Stimulated activated naive CD8-positive, alpha-beta T cell treated with anti-CD3 and anti-CD28 coated beads, Interleukin-15, Interleukin-2, amounts not matched to agents 100 ng/mL and 50 ng/mL, for 24 hours (primary cell): ENCODE results near the gene MCU.
"Not testable (repeated sequence)": the region's sequence is repeated elsewhere in the genome, so short reads cannot be mapped to it uniquely, and the experiment has no call there.

Experiments used
- H3K27ac Mint-ChIP-seq: one replicate; pipeline ENCODE4 v1.8.0; 2021; ENCODE audit warnings: mild to moderate bottlenecking, mixed read lengths
- H3K27me3 Mint-ChIP-seq: one replicate; pipeline ENCODE4 v1.8.0; 2021; ENCODE audit warnings: mixed read lengths
- H3K36me3 Mint-ChIP-seq: one replicate; pipeline ENCODE4 v1.8.0; 2021; ENCODE audit warnings: low read depth, mixed read lengths
- H3K4me1 Mint-ChIP-seq: one replicate; pipeline ENCODE4 v1.8.0; 2021; ENCODE audit warnings: low read depth, mixed read lengths
- H3K4me3 Mint-ChIP-seq: one replicate; pipeline ENCODE4 v1.8.0; 2021; ENCODE audit warnings: mild to moderate bottlenecking, mixed read lengths
- H3K9me3 Mint-ChIP-seq: one replicate; pipeline ENCODE4 v1.8.0; 2021; ENCODE audit warnings: mixed read lengths

MCU gene

GRCh38 chr10:72694476-72695369 lies 2.8 kb downstream of the MCU start:
- H3K9me3 Mint-ChIP-seq, result no peaks in the 10 kb centered on the region
- H3K4me3 Mint-ChIP-seq, result no peak overlapping the region
- H3K36me3 Mint-ChIP-seq, result no peaks in the 10 kb centered on the region
- no peak overlapping the region for H3K27ac Mint-ChIP-seq
- no peaks in the 10 kb centered on the region for H3K27me3 Mint-ChIP-seq
- peaks cover 39% of the 10 kb centered on the region for H3K4me1 Mint-ChIP-seq

- H3K4me1 Mint-ChIP-seq, result peaks cover 34% of the 10 kb centered on the region
- no peak overlapping the region for H3K27ac Mint-ChIP-seq
- no peaks in the 10 kb centered on the region for H3K36me3 Mint-ChIP-seq
- H3K9me3 Mint-ChIP-seq, result no peaks in the 10 kb centered on the region
- H3K27me3 Mint-ChIP-seq, result no peaks in the 10 kb centered on the region
- no peak overlapping the region for H3K4me3 Mint-ChIP-seq
These were observed 3.6 kb downstream of the MCU start for GRCh38 chr10:72695496-72695895.

- H3K27ac Mint-ChIP-seq, result no peak overlapping the region
- H3K4me3 Mint-ChIP-seq, result no peak overlapping the region
- H3K36me3 Mint-ChIP-seq, result no peaks in the 10 kb centered on the region
- H3K9me3 Mint-ChIP-seq, result no peaks in the 10 kb centered on the region
- H3K27me3 Mint-ChIP-seq, result no peaks in the 10 kb centered on the region
- H3K4me1 Mint-ChIP-seq, result peaks cover 33% of the 10 kb centered on the region
These were observed 5.8 kb downstream of the MCU start for GRCh38 chr10:72697716-72698115.

- not testable (repeated sequence) for H3K4me3 Mint-ChIP-seq, H3K27ac Mint-ChIP-seq, H3K27me3 Mint-ChIP-seq, H3K36me3 Mint-ChIP-seq, H3K9me3 Mint-ChIP-seq
- peaks cover 20% of the 10 kb centered on the region for H3K4me1 Mint-ChIP-seq
These were observed 10.5 kb downstream of the MCU start for GRCh38 chr10:72702465-72702864.

- no peaks in the 10 kb centered on the region for H3K9me3 Mint-ChIP-seq
- H3K4me3 Mint-ChIP-seq, result no peak overlapping the region
- no peaks in the 10 kb centered on the region for H3K36me3 Mint-ChIP-seq
- H3K4me1 Mint-ChIP-seq, result peaks cover 20% of the 10 kb centered on the region
- H3K27me3 Mint-ChIP-seq, result no peaks in the 10 kb centered on the region
- no peak overlapping the region for H3K27ac Mint-ChIP-seq
These were observed 11.1 kb downstream of the MCU start for GRCh38 chr10:72702868-72703581.

GRCh38 chr10:72704117-72704516 lies 12.2 kb downstream of the MCU start:
- no peak overlapping the region for H3K27ac Mint-ChIP-seq
- peaks cover 20% of the 10 kb centered on the region for H3K4me1 Mint-ChIP-seq

GRCh38 chr10:72709041-72709440 lies 17.1 kb downstream of the MCU start:
- Mint-ChIP-seq H3K4me3 (no peak overlapping the region), H3K36me3 (peaks cover 11% of the 10 kb centered on the region), H3K4me1 (peaks cover under 1% of the 10 kb centered on the region), H3K27me3 (no peaks in the 10 kb centered on the region), H3K27ac (no peak overlapping the region), H3K9me3 (no peaks in the 10 kb centered on the region)

More at GRCh38 chr10:72704117-72704516, 12.2 kb downstream of the MCU start:
- Mint-ChIP-seq H3K4me3 (no peak overlapping the region), H3K36me3 (no peaks in the 10 kb centered on the region), H3K9me3 (no peaks in the 10 kb centered on the region), H3K27me3 (no peaks in the 10 kb centered on the region)

- Mint-ChIP-seq H3K36me3 (peaks cover 20% of the 10 kb centered on the region), H3K27ac (no peak overlapping the region), H3K27me3 (no peaks in the 10 kb centered on the region), H3K4me3 (no peak overlapping the region), H3K4me1 (no peaks in the 10 kb centered on the region), H3K9me3 (no peaks in the 10 kb centered on the region)
These were observed 20.2 kb downstream of the MCU start for GRCh38 chr10:72712136-72712535.

- no peak overlapping the region for H3K27ac Mint-ChIP-seq
- H3K4me3 Mint-ChIP-seq, result no peak overlapping the region
- no peaks in the 10 kb centered on the region for H3K4me1 Mint-ChIP-seq
- no peaks in the 10 kb centered on the region for H3K27me3 Mint-ChIP-seq
- H3K9me3 Mint-ChIP-seq, result no peaks in the 10 kb centered on the region
- H3K36me3 Mint-ChIP-seq, result peaks cover 24% of the 10 kb centered on the region
These were observed 28.1 kb downstream of the MCU start for GRCh38 chr10:72719941-72720592.

GRCh38 chr10:72720814-72721660 lies 29.1 kb downstream of the MCU start:
- H3K4me1 Mint-ChIP-seq, result no peaks in the 10 kb centered on the region
- no peaks in the 10 kb centered on the region for H3K9me3 Mint-ChIP-seq
- H3K27ac Mint-ChIP-seq, result no peak overlapping the region
- no peaks in the 10 kb centered on the region for H3K27me3 Mint-ChIP-seq
- no peak overlapping the region for H3K4me3 Mint-ChIP-seq
- H3K36me3 Mint-ChIP-seq, result peaks cover 15% of the 10 kb centered on the region

GRCh38 chr10:72727130-72727529 lies 35.2 kb downstream of the MCU start:
- Mint-ChIP-seq H3K27ac (no peak overlapping the region), H3K4me3 (no peak overlapping the region), H3K4me1 (peaks cover 19% of the 10 kb centered on the region), H3K9me3 (no peaks in the 10 kb centered on the region), H3K36me3 (no peaks in the 10 kb centered on the region), H3K27me3 (no peaks in the 10 kb centered on the region)

GRCh38 chr10:72728462-72728861 lies 36.5 kb downstream of the MCU start:
- Mint-ChIP-seq H3K4me3 (no peak overlapping the region), H3K27me3 (no peaks in the 10 kb centered on the region), H3K27ac (peak overlapping the region; percentile 42), H3K9me3 (no peaks in the 10 kb centered on the region), H3K4me1 (peaks cover 19% of the 10 kb centered on the region), H3K36me3 (no peaks in the 10 kb centered on the region)

- no peaks in the 10 kb centered on the region for H3K36me3 Mint-ChIP-seq
- no peak overlapping the region for H3K27ac Mint-ChIP-seq
- H3K4me1 Mint-ChIP-seq, result peaks cover 19% of the 10 kb centered on the region
- no peaks in the 10 kb centered on the region for H3K9me3 Mint-ChIP-seq
- H3K27me3 Mint-ChIP-seq, result no peaks in the 10 kb centered on the region
- H3K4me3 Mint-ChIP-seq, result no peak overlapping the region
These were observed 37.6 kb downstream of the MCU start for GRCh38 chr10:72729528-72729927.

- H3K27ac Mint-ChIP-seq, result no peak overlapping the region
- no peaks in the 10 kb centered on the region for H3K36me3 Mint-ChIP-seq
- H3K4me3 Mint-ChIP-seq, result no peak overlapping the region
- no peaks in the 10 kb centered on the region for H3K27me3 Mint-ChIP-seq
- H3K9me3 Mint-ChIP-seq, result no peaks in the 10 kb centered on the region
- peaks cover 19% of the 10 kb centered on the region for H3K4me1 Mint-ChIP-seq
These were observed 38.5 kb downstream of the MCU start for GRCh38 chr10:72730479-72730878.
